ENCODE results near the gene SIRPB1. TPM values are rescaled to one million over a fixed set of nuclear protein-coding genes. Genes with fewer than 3 reads are reported as not detected.
"Not testable (repeated sequence)": the region's sequence is repeated elsewhere in the genome, so short reads cannot be mapped to it uniquely, and the experiment has no call there.

Gene SIRPB1
- total RNA-seq, 1 donor: 22.8 TPM

- peaks cover 14% of the 10 kb centered on the region for H3K4me1 ChIP-seq (ENCODE audit: insufficient read depth, low read length)
- H3K4me3 ChIP-seq (ENCODE audit: low read length): no peak overlapping the region
- H3K9me3 ChIP-seq (ENCODE audit: low read depth, low read length): no peaks in the 10 kb centered on the region
- H3K27me3 ChIP-seq (ENCODE audit: insufficient read depth, low read length): no peaks in the 10 kb centered on the region
These were observed 31.7 kb upstream of the SIRPB1 start for GRCh38 chr20:1651268-1652058.

- Histone ChIP-seq H3K27me3 (ENCODE audit: insufficient read depth, low read length) (no peaks in the 10 kb centered on the region), H3K4me1 (ENCODE audit: insufficient read depth, low read length) (peaks cover 13% of the 10 kb centered on the region), H3K9me3 (ENCODE audit: low read depth, low read length) (no peaks in the 10 kb centered on the region), H3K4me3 (ENCODE audit: low read length) (no peak overlapping the region)
These were observed 28.3 kb upstream of the SIRPB1 start for GRCh38 chr20:1648101-1648500.

- Histone ChIP-seq H3K27me3 (ENCODE audit: insufficient read depth, low read length) (no peaks in the 10 kb centered on the region), H3K9me3 (ENCODE audit: low read depth, low read length) (no peaks in the 10 kb centered on the region), H3K4me3 (ENCODE audit: low read length) (no peak overlapping the region), H3K4me1 (ENCODE audit: insufficient read depth, low read length) (peaks cover 11% of the 10 kb centered on the region)
These were observed 27.2 kb upstream of the SIRPB1 start for GRCh38 chr20:1646975-1647431.

- Histone ChIP-seq H3K27me3 (ENCODE audit: insufficient read depth, low read length) (no peaks in the 10 kb centered on the region), H3K4me3 (ENCODE audit: low read length) (no peak overlapping the region), H3K4me1 (ENCODE audit: insufficient read depth, low read length) (peaks cover 3% of the 10 kb centered on the region), H3K9me3 (ENCODE audit: low read depth, low read length) (no peaks in the 10 kb centered on the region)
These were observed 24.5 kb upstream of the SIRPB1 start for GRCh38 chr20:1644101-1644962.

GRCh38 chr20:1638643-1639042 is 18.8 kb upstream of the SIRPB1 start:
- H3K4me1 ChIP-seq (ENCODE audit: insufficient read depth, low read length); H3K27me3 ChIP-seq (ENCODE audit: insufficient read depth, low read length); H3K4me3 ChIP-seq (ENCODE audit: low read length); H3K9me3 ChIP-seq (ENCODE audit: low read depth, low read length): not testable (repeated sequence)

GRCh38 chr20:1637755-1638154 is 17.9 kb upstream of the SIRPB1 start:
- peaks cover 3% of the 10 kb centered on the region for H3K4me1 ChIP-seq (ENCODE audit: insufficient read depth, low read length)
- H3K27me3 ChIP-seq (ENCODE audit: insufficient read depth, low read length): no peaks in the 10 kb centered on the region
- no peaks in the 10 kb centered on the region for H3K9me3 ChIP-seq (ENCODE audit: low read depth, low read length)
- H3K4me3 ChIP-seq (ENCODE audit: low read length): no peak overlapping the region

- H3K27me3 ChIP-seq (ENCODE audit: insufficient read depth, low read length): no peaks in the 10 kb centered on the region
- H3K4me1 ChIP-seq (ENCODE audit: insufficient read depth, low read length): peaks cover 7% of the 10 kb centered on the region
- no peaks in the 10 kb centered on the region for H3K9me3 ChIP-seq (ENCODE audit: low read depth, low read length)
- no peak overlapping the region for H3K4me3 ChIP-seq (ENCODE audit: low read length)
These were observed 17.4 kb upstream of the SIRPB1 start for GRCh38 chr20:1637226-1637625.

- H3K27me3 ChIP-seq (ENCODE audit: insufficient read depth, low read length): no peaks in the 10 kb centered on the region
- H3K4me3 ChIP-seq (ENCODE audit: low read length): no peak overlapping the region
- peaks cover 13% of the 10 kb centered on the region for H3K4me1 ChIP-seq (ENCODE audit: insufficient read depth, low read length)
- H3K9me3 ChIP-seq (ENCODE audit: low read depth, low read length): no peaks in the 10 kb centered on the region
These were observed 16.8 kb upstream of the SIRPB1 start for GRCh38 chr20:1636621-1637020.

GRCh38 chr20:1635291-1635979 is 15.6 kb upstream of the SIRPB1 start:
- H3K9me3 ChIP-seq (ENCODE audit: low read depth, low read length): no peaks in the 10 kb centered on the region

GRCh38 chr20:1633535-1633934 is 13.7 kb upstream of the SIRPB1 start:
- no peak overlapping the region for H3K4me3 ChIP-seq (ENCODE audit: low read length)
- no peaks in the 10 kb centered on the region for H3K27me3 ChIP-seq (ENCODE audit: insufficient read depth, low read length)
- no peaks in the 10 kb centered on the region for H3K9me3 ChIP-seq (ENCODE audit: low read depth, low read length)
- H3K4me1 ChIP-seq (ENCODE audit: insufficient read depth, low read length): peaks cover 23% of the 10 kb centered on the region

More at GRCh38 chr20:1635291-1635979, 15.6 kb upstream of the SIRPB1 start:
- Histone ChIP-seq H3K27me3 (ENCODE audit: insufficient read depth, low read length) (no peaks in the 10 kb centered on the region), H3K4me1 (ENCODE audit: insufficient read depth, low read length) (peaks cover 13% of the 10 kb centered on the region), H3K4me3 (ENCODE audit: low read length) (no peak overlapping the region)

GRCh38 chr20:1632178-1632577 is 12.4 kb upstream of the SIRPB1 start:
- H3K4me1 ChIP-seq (ENCODE audit: insufficient read depth, low read length): peaks cover 29% of the 10 kb centered on the region
- H3K4me3 ChIP-seq (ENCODE audit: low read length): no peak overlapping the region
- H3K9me3 ChIP-seq (ENCODE audit: low read depth, low read length): no peaks in the 10 kb centered on the region

GRCh38 chr20:1631309-1632151 is 11.7 kb upstream of the SIRPB1 start:
- no peak overlapping the region for H3K4me3 ChIP-seq (ENCODE audit: low read length)
- H3K4me1 ChIP-seq (ENCODE audit: insufficient read depth, low read length): peaks cover 35% of the 10 kb centered on the region

More at GRCh38 chr20:1632178-1632577, 12.4 kb upstream of the SIRPB1 start:
- no peaks in the 10 kb centered on the region for H3K27me3 ChIP-seq (ENCODE audit: insufficient read depth, low read length)

GRCh38 chr20:1630186-1630585 is 10.4 kb upstream of the SIRPB1 start:
- Histone ChIP-seq H3K9me3 (ENCODE audit: low read depth, low read length) (no peaks in the 10 kb centered on the region), H3K4me3 (ENCODE audit: low read length) (no peak overlapping the region), H3K4me1 (ENCODE audit: insufficient read depth, low read length) (peaks cover 39% of the 10 kb centered on the region), H3K27me3 (ENCODE audit: insufficient read depth, low read length) (no peaks in the 10 kb centered on the region)

More at GRCh38 chr20:1631309-1632151, 11.7 kb upstream of the SIRPB1 start:
- H3K9me3 ChIP-seq (ENCODE audit: low read depth, low read length): no peaks in the 10 kb centered on the region
- H3K27me3 ChIP-seq (ENCODE audit: insufficient read depth, low read length): no peaks in the 10 kb centered on the region

- no peaks in the 10 kb centered on the region for H3K27me3 ChIP-seq (ENCODE audit: insufficient read depth, low read length)
These were observed 9.5 kb upstream of the SIRPB1 start for GRCh38 chr20:1629321-1629720.

More at GRCh38 chr20:1629321-1629720, 9.5 kb upstream of the SIRPB1 start:
- Histone ChIP-seq H3K4me3 (ENCODE audit: low read length) (no peak overlapping the region), H3K9me3 (ENCODE audit: low read depth, low read length) (no peaks in the 10 kb centered on the region), H3K4me1 (ENCODE audit: insufficient read depth, low read length) (peaks cover 45% of the 10 kb centered on the region)

Data from mononuclear cell (primary cell).